DMS 273 treated with DMSO at 0.1 percent for 48 hours (cell line): ENCODE data around the gene DZANK1.
"Not testable (repeated sequence)": the region's sequence is repeated elsewhere in the genome, so short reads cannot be mapped to it uniquely, and the experiment has no call there.

Experiments
- DNase-seq: peaks from one replicate; lab custom pipeline; 2025; lab: John Stamatoyannopoulos, UW

The DZANK1 gene

GRCh38 chr20:18377896-18378481 lies 88.8 kb downstream of the DZANK1 start:
- no peak for DNase-seq

DNA sequence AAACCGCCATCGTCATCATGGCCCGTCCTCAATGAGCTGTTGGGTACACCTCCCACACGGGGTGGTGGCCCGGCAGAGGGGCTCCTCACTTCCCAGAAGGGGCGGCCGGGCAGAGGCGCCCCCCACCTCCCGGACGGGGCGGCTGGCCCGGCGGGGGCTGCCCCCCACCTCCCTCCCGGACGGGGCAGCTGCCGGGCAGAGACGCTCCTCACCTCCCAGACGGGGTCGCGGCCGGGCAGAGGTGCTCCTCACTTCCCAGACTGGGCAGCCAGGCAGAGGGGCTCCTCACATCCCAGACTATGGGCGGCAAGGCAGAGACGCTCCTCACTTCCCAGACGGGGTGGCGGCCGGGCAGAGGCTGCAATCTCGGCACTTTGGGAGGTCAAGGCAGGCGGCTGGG lies 91.3 kb downstream of the DZANK1 start:
- DNase-seq, result not testable (repeated sequence)

- no peak for DNase-seq
Observed at GRCh38 chr20:18372296-18372695, 94.5 kb downstream of the DZANK1 start.

DNA sequence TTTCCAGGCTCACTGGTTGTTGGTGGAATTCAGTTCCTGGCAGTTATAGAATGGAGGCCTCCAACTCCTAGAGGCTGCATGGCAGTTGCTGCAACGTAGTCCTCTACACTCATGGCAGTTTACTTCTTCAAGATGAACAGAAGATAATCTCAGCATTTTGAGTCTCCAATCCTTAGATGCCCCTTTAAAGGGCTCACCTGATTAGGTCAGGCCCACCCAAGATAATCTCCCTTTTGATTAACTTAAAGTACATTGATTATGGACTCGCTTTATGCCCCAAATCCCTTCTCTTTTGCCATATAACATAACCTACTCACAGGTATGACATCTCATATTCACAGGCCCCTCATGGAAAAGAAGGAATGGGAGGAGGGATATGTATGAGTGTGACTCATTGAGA lies 102.1 kb downstream of the DZANK1 start:
- no peak for DNase-seq

GRCh38 chr20:18363708-18364107 lies 103.1 kb downstream of the DZANK1 start:
- DNase-seq, result no peak

GRCh38 chr20:18362916-18363315 lies 103.9 kb downstream of the DZANK1 start:
- no peak for DNase-seq

DNA sequence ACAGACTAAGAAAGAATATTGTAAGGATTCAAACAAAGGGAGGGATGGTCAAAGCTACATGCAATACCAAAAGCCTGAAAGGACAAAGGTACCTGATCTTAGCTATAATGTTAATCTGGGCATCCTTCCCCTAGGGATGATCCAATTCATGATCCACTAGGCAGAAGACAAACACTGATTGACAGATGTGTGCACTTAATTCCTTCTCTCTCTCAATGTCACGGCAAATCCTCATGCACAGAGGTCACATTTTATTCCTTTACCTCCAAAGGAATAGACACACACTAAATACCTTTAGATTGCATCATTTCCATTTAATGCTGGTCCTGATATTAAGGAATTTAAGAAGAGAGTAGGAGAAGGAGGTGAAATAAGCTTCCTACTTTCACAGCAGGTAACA lies 105.2 kb downstream of the DZANK1 start:
- no peak for DNase-seq

DNA sequence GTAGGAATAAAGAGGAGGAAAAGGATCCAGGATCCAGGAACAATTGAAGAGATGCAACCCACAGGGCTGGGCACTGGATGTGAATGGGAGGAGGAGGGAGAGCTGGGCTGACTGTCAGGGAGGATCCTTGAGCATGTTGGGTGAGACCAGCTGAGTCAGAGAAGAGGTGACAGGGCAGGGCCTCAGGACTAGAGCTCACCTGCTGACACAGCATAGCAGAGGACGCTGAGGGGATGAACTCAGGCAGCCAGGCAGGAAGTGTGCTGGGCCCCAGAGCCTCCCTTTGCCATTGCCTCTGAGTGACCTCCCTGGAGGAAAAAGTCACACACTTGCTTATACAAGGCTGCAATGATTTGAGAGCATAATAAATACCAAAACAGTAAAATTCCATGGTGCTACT lies 106.2 kb downstream of the DZANK1 start:
- DNase-seq, result no peak

DNA sequence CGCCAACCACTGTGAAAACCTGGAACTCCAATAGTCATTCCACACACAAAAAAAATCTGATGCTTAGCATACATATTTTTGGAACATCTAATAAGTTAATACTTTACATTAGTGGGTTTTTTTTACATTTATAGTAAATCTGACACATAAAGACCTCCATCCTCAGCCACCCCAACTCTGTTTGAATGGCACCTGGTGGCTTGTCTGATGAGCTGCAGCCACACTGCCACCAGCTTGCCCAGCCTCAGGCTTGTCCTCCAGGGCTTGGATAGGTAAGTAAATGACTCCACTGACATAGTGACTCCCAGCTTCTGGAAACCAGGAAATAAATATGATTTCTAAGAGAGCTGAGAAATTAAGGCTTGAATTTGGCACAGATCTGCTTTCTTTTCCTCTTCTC lies 107.0 kb downstream of the DZANK1 start:
- no peak for DNase-seq

DNA sequence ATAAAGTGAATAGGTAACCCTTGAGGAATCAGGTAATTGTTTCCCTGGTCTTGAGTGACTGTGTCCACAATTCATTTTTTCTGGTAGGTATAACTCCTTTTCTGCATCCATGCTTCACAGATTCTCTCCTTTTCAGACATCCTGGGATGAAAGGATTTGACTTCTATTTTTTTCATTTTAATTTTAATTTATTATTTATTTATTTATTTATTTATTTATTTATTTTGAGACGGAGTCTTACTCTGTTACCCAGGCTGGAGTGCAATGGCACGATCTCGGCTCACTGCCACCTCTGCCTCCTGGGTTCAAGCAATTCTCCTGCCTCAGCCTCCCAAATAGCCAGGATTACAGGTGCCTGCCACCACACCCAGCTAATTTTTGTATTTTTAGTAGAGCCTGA lies 117.1 kb downstream of the DZANK1 start:
- not testable (repeated sequence) for DNase-seq
